HG02759 (cell line): ENCODE data around the gene RBCK1.
"Not testable (repeated sequence)": the region's sequence is repeated elsewhere in the genome, so short reads cannot be mapped to it uniquely, and the experiment has no call there.

Experiments
- ATAC-seq: cut with Tn5 transposase; IDR thresholded peaks from one replicate; pipeline ENCODE4 v1.9.1; 2021; ENCODE audit warnings: mild to moderate bottlenecking, moderate library complexity; ENCODE audit not compliant: unreplicated experiment

The RBCK1 gene

DNA sequence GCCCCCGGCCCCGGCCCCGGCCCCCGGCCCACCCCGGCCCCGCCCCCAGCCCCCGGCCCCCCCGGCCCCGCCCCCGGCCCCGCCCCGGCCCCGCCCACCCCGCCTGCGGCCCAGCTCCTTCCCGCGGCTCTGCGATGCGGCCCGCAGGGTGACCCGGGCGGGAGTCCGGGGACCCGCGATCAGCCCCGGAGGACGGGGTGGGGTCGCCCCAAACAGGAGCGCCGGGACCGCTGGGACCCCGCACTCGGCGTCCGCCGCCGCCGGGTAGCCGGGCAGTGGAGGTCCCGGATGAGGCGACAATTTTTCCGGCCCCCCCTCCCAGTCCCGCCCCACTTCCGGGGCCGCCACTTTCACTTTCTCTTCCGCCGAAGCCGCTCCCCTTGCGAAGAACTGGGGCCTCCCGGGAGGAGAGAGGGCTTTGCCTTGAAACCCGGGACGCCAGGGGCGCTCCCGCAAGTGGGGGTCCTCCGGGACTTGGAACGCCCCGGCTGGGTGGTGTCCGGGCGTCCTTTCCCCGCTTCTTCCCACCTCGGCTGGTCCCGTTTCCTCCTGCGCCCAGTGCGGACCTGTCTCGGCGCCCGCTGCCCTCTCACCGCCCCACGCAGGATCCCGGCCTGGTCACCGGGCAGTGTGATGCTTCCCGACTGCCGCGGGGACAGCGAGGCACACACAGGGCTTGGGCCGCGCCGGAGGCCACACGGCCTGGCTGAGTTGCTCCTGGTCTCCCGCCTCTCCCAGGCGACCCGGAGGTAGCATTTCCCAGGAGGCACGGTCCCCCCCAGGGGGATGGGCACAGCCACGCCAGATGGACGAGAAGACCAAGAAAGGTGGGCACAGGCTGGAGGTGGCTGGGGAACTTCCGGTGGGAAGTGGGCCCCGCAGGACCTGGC is at the start of gene RBCK1:
Gene RBCK1, plus strand, starts transcription at position 347 of the 890 bp plus-strand sequence. Its CDS starts 459 bp downstream, at position 806.
- peak; percentile 80 for ATAC-seq

DNA sequence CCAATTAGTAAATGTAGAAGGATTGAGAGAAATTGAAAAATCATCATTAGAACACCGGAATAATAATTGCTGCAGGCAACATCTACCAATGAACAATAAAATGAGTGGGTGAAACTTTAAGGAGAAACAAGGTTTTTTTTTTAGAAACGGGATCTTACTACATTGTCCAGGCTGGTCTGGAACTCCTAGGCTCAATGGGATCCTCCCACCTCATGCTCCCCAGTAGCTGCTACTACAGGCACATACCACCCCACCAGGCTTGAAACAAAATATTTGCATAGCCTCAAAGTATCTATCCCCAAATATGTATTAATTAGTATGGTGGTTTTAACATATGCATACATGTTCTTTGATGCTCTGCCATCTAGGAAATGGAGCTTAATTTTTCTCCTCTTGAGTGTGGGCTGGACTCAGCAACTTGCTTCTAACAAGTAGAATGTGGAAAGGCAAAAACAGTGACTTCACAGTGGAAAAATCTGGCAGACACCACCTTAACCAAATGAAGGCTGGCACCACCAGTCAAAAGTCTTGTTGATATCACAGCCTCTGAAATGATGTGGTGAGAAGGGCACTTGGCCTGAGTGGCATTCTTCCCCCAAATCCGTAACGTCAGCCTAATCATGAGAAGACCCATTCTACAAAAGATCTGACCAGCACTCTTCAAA is 49.1 kb upstream of the RBCK1 start:
- no peak for ATAC-seq

- peak; percentile 65 for ATAC-seq
These were observed 46.5 kb upstream of the RBCK1 start for GRCh38 chr20:361561-361960.

DNA sequence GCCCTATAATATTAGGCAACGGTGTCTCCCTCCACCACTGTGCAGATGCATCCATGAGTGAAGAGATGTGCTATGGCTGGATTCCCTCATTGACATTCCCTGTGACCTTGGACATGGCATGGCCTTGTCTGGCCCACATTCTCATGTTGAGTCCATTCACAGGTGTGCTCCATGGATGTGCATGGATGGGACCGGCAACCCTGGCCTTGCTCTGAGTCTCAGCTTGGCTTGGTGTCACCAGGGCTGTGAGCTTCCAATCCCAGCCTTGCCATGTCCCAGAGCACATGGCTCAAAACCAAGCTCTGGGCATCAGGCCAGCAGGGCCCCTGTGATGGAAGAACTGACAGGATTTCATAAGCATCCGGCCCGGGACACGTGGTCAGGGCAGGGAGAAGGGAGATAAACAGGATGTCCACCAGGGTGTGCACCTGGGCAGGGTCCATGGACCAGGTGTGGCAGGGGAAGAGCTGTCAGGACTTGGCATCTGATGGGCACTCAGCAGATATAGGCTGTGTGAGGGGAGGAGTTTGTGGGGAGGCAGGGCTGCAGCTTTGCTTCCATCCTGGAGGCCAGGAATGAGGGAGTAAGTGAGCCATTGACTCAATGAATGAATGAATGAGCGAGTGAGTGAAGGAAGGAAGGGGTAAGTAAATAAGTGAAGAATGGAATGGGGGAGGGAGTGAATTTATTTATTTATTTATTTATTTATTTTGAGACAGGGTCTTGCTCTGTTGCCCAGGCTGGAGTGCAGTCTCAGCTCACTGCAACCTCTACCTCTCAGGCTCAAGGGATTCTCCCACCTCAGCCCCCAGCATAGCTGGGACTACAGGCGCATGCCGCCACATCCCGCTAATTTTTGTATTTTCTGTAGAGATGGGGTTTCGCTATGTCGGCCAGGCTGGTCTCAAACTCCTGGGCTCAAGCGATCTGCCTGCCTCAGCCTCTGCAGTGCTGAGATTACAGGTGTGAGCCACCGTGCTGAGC is 45.5 kb upstream of the RBCK1 start:
- ATAC-seq = no peak

DNA sequence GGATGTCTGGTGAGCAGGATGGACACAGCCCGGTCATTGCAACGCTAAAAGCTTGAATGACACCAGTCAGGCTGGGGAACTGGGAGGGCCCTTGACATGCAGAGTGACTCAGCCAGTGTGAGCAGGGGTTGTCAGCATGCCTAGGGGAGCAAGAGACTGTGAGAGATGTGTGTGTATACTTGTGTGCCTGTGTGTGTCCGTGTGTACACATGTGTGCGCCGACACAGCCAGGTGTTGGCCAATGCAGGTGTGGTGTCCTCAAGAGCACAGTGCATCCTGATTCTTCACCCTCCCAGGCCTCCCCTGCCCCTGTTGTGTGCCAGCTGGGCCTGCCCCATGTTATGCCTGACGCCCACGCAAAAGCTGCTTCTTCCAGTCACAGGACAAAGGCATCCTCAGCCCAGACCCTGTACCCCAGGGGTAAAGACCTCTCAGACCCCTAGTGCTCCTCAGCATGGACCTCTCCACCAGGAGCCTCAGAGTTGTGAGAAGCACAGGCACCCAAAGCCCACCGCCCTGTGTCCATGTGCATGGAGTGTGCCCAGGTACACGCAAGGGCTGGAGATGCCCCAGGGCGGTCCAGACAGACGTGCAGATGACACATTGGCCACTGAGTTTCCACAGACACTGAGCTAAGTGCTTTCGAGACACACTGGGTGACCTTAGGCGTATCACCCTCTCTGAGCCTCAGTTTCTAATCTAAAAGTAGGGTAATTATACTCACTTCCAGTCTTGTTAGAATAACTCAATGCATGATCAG is 44.6 kb upstream of the RBCK1 start:
- ATAC-seq = no peak

- ATAC-seq = no peak
These were observed 42.9 kb upstream of the RBCK1 start for GRCh38 chr20:364905-365794.

GRCh38 chr20:366041-366718 is 41.9 kb upstream of the RBCK1 start:
- ATAC-seq = no peak

DNA sequence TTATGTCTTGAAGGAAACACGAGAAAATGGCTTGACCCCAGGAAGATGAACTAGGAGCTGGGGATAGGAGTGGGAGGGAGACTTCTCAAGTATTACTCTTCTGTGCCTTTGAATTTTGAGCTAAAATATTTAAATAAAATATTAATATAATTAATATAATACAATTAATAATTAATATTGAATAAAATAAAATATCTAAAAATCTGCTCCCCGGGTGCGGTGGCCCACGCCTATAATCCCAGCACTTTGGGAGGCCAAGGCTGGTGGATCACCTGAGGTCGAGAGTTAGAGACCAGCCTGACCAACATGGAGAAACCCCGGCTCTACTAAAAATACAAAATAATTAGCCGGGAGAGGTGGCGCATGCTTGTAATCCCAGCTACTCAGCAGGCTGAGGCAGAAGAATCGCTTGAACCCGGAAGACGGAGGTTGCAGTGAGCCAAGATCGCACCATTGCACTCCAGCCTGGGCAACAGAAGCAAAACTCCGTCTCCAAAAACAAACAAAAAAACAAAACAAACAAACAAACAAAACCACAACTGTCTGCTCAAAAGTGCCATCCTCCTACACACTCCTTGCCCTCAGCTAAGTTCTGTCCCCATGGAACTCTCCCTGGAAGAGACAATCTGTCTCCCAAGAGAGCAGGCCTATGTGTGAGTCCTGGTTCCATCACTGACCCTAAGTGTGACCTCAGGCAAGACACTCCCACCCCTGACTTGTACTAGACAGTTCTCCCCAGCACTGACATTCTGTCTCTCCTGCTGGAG is 41.2 kb upstream of the RBCK1 start:
- ATAC-seq = no peak

- no peak for ATAC-seq
These were observed 40.6 kb upstream of the RBCK1 start for GRCh38 chr20:367486-367887.

DNA sequence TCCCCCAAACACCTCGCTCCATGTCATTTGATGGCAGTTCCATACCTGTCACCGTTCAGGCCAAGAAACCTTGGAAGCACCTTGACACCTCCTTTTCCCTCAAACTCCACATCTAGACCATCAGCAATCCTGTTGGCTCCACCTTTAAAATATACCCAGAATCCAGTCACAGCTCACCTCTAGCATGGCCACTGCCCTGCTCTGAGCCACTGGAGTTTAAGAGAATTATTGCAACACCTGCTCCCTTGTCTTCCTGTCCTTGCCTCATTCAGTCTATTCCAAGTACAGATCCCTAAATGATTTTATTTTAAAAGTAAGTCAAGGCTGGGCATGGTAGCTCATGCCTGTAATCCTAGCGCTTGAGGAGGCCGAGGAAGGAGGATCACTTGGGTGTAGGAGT is 39.2 kb upstream of the RBCK1 start:
- ATAC-seq = no peak

- no peak for ATAC-seq
These were observed 37.9 kb upstream of the RBCK1 start for GRCh38 chr20:370151-370600.

GRCh38 chr20:370977-371754 is 36.9 kb upstream of the RBCK1 start:
- no peak for ATAC-seq

DNA sequence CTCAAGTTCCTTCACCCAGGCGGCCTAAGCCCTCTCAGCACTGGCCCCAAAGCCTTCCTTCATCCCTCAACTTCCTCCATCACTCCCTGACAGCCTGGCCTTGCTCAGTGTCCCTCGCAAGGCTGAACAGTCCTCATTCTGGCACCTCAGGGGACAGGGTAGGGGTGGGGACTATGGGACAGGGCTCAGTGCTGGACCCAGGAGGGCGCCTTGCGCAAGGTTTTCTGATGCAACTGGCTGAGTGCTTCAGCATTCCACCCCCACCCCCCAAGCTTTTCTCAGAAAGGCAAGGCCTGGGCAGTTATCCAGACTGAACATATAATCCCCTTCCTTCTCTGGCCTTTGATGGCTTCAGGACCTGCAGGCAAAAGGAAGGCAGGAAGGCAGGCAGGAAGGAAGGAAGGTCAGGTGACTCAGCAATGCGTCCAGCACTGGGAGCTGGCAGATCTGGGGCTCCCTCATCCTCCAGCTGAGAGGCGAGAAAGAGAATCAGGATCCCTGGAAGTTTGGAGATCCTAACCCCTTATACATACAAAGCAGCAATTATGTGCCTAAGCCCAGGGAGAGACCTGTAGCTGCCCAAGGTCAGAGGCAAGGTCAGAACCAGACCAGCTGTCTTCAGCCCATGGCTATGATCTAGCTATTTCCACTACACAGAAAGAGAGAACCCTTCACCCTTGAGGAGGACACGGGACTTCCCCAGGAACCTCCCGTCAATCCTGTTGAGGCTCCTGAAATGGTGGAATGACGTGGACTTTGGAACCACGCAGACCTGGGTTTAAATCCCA is 36.1 kb upstream of the RBCK1 start:
- no peak for ATAC-seq

DNA sequence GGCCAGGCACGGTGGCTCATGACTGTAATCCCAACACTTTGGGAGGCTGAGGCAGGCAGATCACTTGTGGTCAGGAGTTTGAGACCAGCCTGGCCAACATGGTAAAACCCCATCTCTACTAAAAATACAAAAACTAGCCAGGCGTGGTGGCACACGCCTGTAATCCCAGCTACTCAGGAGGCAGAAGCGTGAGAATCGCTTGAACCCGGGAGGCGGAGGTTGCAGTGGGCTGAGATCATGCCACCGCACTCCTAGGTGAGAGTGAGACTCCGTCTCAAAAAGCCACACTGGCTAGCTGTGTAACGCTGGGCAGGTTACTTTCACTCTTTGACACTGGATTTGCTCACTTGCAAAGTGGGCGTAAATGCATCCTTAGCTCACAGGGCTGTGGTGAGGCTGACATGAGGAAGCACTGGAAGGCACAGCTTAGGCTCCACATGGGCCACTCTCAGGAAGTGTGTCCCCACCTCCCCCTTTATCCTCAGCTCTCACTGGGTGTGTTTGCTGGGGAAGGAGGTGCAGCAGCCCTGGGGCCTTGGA is 35.5 kb upstream of the RBCK1 start:
- not testable (repeated sequence) for ATAC-seq

- no peak for ATAC-seq
These were observed 34.8 kb upstream of the RBCK1 start for GRCh38 chr20:373171-373890.
